ENCODE data around the gene CD55.

Gene CD55

GRCh38 chr1:207321079-207321789 lies at the start of gene CD55:
Gene CD55 (plus strand): TSS chr1:207321678. CDS start chr1:207321766, 88 bp downstream.
- DNase-seq (ENCODE audit: low spot score): peak; percentile 94

GRCh38 chr1:207274882-207275281 lies 46.6 kb upstream of the CD55 start:
- no peak for DNase-seq (ENCODE audit: low spot score)

GRCh38 chr1:207276465-207276864 lies 45.0 kb upstream of the CD55 start:
- no peak for DNase-seq (ENCODE audit: low spot score)

- DNase-seq (ENCODE audit: low spot score): no peak
These were observed 44.2 kb upstream of the CD55 start for GRCh38 chr1:207277241-207277640.

- no peak for DNase-seq (ENCODE audit: low spot score)
These were observed 41.8 kb upstream of the CD55 start for GRCh38 chr1:207279652-207280051.

- no peak for DNase-seq (ENCODE audit: low spot score)
These were observed 40.8 kb upstream of the CD55 start for GRCh38 chr1:207280706-207281105.

GRCh38 chr1:207282058-207282457 lies 39.4 kb upstream of the CD55 start:
- DNase-seq (ENCODE audit: low spot score): no peak

- DNase-seq (ENCODE audit: low spot score): no peak
These were observed 38.7 kb upstream of the CD55 start for GRCh38 chr1:207282496-207283380.

- no peak for DNase-seq (ENCODE audit: low spot score)
These were observed 38.1 kb upstream of the CD55 start for GRCh38 chr1:207283421-207283820.

GRCh38 chr1:207284209-207284897 lies 37.1 kb upstream of the CD55 start:
- no peak for DNase-seq (ENCODE audit: low spot score)

GRCh38 chr1:207286786-207287468 lies 34.6 kb upstream of the CD55 start:
- DNase-seq (ENCODE audit: low spot score): no peak

- DNase-seq (ENCODE audit: low spot score): no peak
These were observed 33.2 kb upstream of the CD55 start for GRCh38 chr1:207288315-207288714.

GRCh38 chr1:207289756-207290155 lies 31.7 kb upstream of the CD55 start:
- DNase-seq (ENCODE audit: low spot score): no peak

- no peak for DNase-seq (ENCODE audit: low spot score)
These were observed 29.8 kb upstream of the CD55 start for GRCh38 chr1:207291723-207292122.

- DNase-seq (ENCODE audit: low spot score): peak; percentile 36
These were observed 23.3 kb upstream of the CD55 start for GRCh38 chr1:207298186-207298585.

- no peak for DNase-seq (ENCODE audit: low spot score)
These were observed 22.7 kb upstream of the CD55 start for GRCh38 chr1:207298636-207299398.

- no peak for DNase-seq (ENCODE audit: low spot score)
These were observed 20.5 kb upstream of the CD55 start for GRCh38 chr1:207300970-207301369.

- DNase-seq (ENCODE audit: low spot score): no peak
These were observed 18.7 kb upstream of the CD55 start for GRCh38 chr1:207302618-207303393.

GRCh38 chr1:207304710-207305488 lies 16.6 kb upstream of the CD55 start:
- DNase-seq (ENCODE audit: low spot score): no peak

- no peak for DNase-seq (ENCODE audit: low spot score)
These were observed 16.0 kb upstream of the CD55 start for GRCh38 chr1:207305489-207305873.

Measured in pons (tissue), 1 donor.